ENCODE measurements around the gene PASD1. TPM values are rescaled to one million over a fixed set of nuclear protein-coding genes. Genes with fewer than 3 reads are reported as not detected.

PASD1 gene
- polyA plus RNA-seq, 2 donors: not detected

DNA sequence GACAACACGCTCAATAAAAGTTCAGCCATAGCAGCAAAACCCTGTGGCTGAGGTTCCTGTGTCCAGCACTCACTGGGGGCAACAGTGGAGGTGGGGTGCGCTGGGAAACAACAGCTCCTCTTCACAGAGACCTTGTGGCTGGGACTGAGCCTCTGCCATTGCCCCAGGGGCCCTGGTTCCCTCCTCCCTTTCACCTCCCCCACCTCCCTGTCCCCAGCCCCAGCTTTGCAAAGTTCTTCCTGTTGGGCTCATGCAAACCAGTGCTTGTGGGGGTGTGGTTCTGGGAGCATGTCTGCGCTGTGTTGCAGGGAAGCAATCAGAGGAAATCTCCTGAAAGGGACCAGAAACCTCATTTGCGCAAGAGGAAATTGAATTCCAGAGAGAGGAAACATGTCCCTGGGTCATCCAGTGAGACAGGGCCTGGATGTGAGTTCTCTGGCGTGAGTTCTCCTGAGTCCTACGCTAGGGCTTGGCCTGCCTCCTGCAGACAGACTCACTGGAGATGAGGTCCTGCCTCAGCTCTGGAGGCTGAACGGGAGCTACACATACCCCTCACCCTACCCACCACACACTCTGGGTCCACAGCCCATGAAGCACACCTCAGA, 159.8 kb downstream of the PASD1 start:
- 82 to 83% methylated on average over 7 of the region's 7 CpGs for WGBS, 2 donors

DNA sequence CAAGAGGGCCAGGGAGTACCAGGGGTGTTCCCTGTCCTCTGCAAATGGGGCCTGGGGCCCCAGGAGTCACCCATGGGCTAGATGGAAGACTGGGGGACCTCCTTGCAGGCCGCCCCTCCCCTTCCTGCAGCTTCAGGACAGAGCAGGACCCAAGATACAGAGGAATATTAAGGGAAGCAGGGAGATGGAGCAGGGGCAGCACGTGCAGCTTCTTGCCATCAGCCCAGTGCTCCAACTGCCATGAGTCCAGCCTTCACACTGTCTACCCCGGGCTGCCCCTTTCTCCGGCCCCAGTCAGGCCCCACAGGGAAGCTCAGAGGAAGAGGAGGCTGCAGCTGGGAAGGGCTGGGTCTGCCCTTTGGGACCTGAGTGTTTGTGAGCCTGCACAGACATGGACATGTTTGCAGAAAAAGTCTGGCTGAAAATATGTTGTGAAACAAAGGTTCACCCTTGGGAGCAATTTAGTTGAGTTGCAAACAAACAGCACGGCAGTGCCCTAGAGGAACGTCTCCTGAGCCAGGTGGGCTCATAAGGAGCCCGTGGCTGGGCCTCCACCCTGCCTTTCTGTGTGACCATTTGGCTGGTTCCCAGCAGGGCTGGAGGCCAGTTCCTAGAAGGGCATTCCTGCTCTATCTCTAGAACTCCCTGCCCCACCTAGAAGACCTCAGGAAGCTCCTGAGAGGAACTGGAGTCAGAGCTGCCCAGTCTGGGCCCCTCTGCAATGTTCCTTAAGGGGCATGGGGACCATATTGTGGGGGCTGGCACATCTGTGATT, 161.3 kb downstream of the PASD1 start:
- WGBS, 2 donors: 33 to 55% methylated on average over 7 of the region's 7 CpGs
- Histone ChIP-seq H3K27me3 (ENCODE audit: control insufficient read depth in 1 of 2, insufficient read depth in 2 of 2, low read length in 2 of 2) (no peaks in the 10 kb centered on the region), H3K4me3 (ENCODE audit: low read depth in 1 of 2, low read length in 2 of 2) (no peak overlapping the region), H3K36me3 (ENCODE audit: control insufficient read depth in 2 of 2, insufficient read depth in 2 of 2, low read length in 1 of 2) (no peaks in the 10 kb centered on the region), H3K4me1 (ENCODE audit: control insufficient read depth in 2 of 2, insufficient read depth in 2 of 2, low read length in 1 of 2) (peaks cover 0 to 3% of the 10 kb centered on the region in 2 donors), H3K9me3 (ENCODE audit: control insufficient read depth in 2 of 2, insufficient read depth in 1 of 2, low read depth in 1 of 2, low read length in 1 of 2) (peaks cover 0 to 3% of the 10 kb centered on the region in 2 donors), H3K27ac (ENCODE audit: low read depth in 2 of 2, low read length in 1 of 2) (no peak overlapping the region)

More for the DNA sequence above, 159.8 kb downstream of the PASD1 start:
- no peak overlapping the region for H3K27ac ChIP-seq (ENCODE audit: low read depth in 2 of 2, low read length in 1 of 2)
- no peak overlapping the region for H3K4me3 ChIP-seq (ENCODE audit: low read depth in 1 of 2, low read length in 2 of 2)
- H3K36me3 ChIP-seq (ENCODE audit: control insufficient read depth in 2 of 2, insufficient read depth in 2 of 2, low read length in 1 of 2): no peaks in the 10 kb centered on the region
- peaks cover 0 to 3% of the 10 kb centered on the region in 2 donors for H3K9me3 ChIP-seq (ENCODE audit: control insufficient read depth in 2 of 2, insufficient read depth in 1 of 2, low read depth in 1 of 2, low read length in 1 of 2)
- H3K27me3 ChIP-seq (ENCODE audit: control insufficient read depth in 1 of 2, insufficient read depth in 2 of 2, low read length in 2 of 2): no peaks in the 10 kb centered on the region
- peaks cover 0 to 3% of the 10 kb centered on the region in 2 donors for H3K4me1 ChIP-seq (ENCODE audit: control insufficient read depth in 2 of 2, insufficient read depth in 2 of 2, low read length in 1 of 2)

DNA sequence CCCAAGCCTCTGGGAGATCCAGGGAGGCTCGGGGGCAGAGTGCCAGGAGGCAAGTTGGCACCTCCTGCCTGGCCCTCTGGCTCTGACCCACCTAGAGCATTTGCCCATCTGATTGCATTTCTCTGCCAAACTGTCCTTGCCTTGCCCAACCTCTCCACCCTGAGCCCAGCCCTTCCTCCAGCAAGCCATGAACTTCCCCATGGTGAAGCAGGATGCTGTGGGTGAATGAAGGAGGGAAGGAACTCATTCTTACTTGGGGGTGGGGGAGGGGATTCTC, 161.8 kb downstream of the PASD1 start:
- Histone ChIP-seq H3K9me3 (ENCODE audit: control insufficient read depth in 2 of 2, insufficient read depth in 1 of 2, low read depth in 1 of 2, low read length in 1 of 2) (peaks cover 0 to 3% of the 10 kb centered on the region in 2 donors), H3K36me3 (ENCODE audit: control insufficient read depth in 2 of 2, insufficient read depth in 2 of 2, low read length in 1 of 2) (no peaks in the 10 kb centered on the region), H3K4me1 (ENCODE audit: control insufficient read depth in 2 of 2, insufficient read depth in 2 of 2, low read length in 1 of 2) (peaks cover 0 to 3% of the 10 kb centered on the region in 2 donors), H3K27ac (ENCODE audit: low read depth in 2 of 2, low read length in 1 of 2) (no peak overlapping the region), H3K4me3 (ENCODE audit: low read depth in 1 of 2, low read length in 2 of 2) (no peak overlapping the region), H3K27me3 (ENCODE audit: control insufficient read depth in 1 of 2, insufficient read depth in 2 of 2, low read length in 2 of 2) (no peaks in the 10 kb centered on the region)
- 19 to 27% methylated on average over 1 of the region's 1 CpG for WGBS, 2 donors

Other genes with a start within 250 kb of the PASD1 start
- gene VMA21, start 166.5 kb upstream of the PASD1 start, polyA plus RNA-seq: 1 to 10 TPM; 4.2 to 7.1 TPM
- gene PRRG3, start 131.8 kb downstream of the PASD1 start, polyA plus RNA-seq: under 1 TPM; 0.08 to 0.09 TPM
- not detected for gene FATE1, start 152.4 kb downstream of the PASD1 start, polyA plus RNA-seq
- not detected for gene CNGA2, start 171.1 kb downstream of the PASD1 start, polyA plus RNA-seq

Measured in esophagus (tissue), 2 donors.